B cell (primary cell): Measurements from ENCODE around the gene CCDC171. TPM values are rescaled to one million over a fixed set of nuclear protein-coding genes. Genes with fewer than 3 reads are reported as not detected.

Source experiments
- ATAC-seq: fragments of 200-7000 bp; cut with Tn5 transposase; one replicate; pipeline ENCODE4 v1.10.0; 2021; ENCODE audit warnings: low read depth, mild to moderate bottlenecking, moderate number of reproducible peaks, moderate library complexity
- CTCF ChIA-PET: fragments of 350-600 bp; sonication (Branson Sonifier 250); formaldehyde crosslinking; loops from one replicate; lab custom pipeline; 2021; ENCODE audit warnings: antibody characterized with exemption, inconsistent platforms; lab: Charles Lee
- POLR2A ChIA-PET: fragments of 350-600 bp; sonication (Branson Sonifier 250); formaldehyde crosslinking; loops from one replicate; lab custom pipeline; 2021; ENCODE audit warnings: antibody characterized with exemption; lab: Charles Lee
- DNase-seq: peaks from one replicate; pipeline ENCODE4 v3.0.0; 2013
- H2AFZ ChIP-seq: 2 replicates; pipeline ENCODE4 v1.6.1; 2012; ENCODE audit warnings: mild to moderate bottlenecking, low read depth, low read length; ENCODE audit not compliant: insufficient read depth, poor library complexity, severe bottlenecking
- H3K27ac ChIP-seq, 2 donors: 1 replicate in 1 of 2; 2 replicates in 1 of 2; pipeline ENCODE4 v1.5.1; 2012 to 2013; ENCODE audit warnings: low read length in 2 of 2, mild to moderate bottlenecking in 2 of 2, moderate library complexity in 1 of 2
- H3K27me3 ChIP-seq, 4 experiments: fragments of 200-600 bp in 1 of 4; sonication (generic) in 1 of 4; replicated peaks in 1 of 4; 1 replicate in 2 of 4; 2 replicates in 2 of 4; pipeline versions ENCODE4 v1.6.1 to v1.7.0; 2013 to 2016; ENCODE audit warnings: low read length in 3 of 4, mild to moderate bottlenecking in 2 of 4, mixed read lengths in 1 of 4, moderate library complexity in 1 of 4; ENCODE audit not compliant: insufficient read depth in 4 of 4, control insufficient read depth in 3 of 4; ENCODE audit errors: control extremely low read depth in 1 of 4
- H3K36me3 ChIP-seq, 2 experiments: replicated peaks in 1 of 2; 1 replicate in 1 of 2; 2 replicates in 1 of 2; pipeline versions ENCODE4 v1.6.1 to v1.7.1; 2013; ENCODE audit warnings: low read length in 1 of 2; ENCODE audit not compliant: insufficient read depth in 2 of 2, control insufficient read depth in 1 of 2; ENCODE audit errors: control extremely low read depth in 1 of 2, extremely low read depth in 1 of 2
- H3K4me1 ChIP-seq, 2 donors: fragments of 200-600 bp in 1 of 2; sonication (generic) in 1 of 2; 1 replicate in 1 of 2; 2 replicates in 1 of 2; pipeline versions ENCODE4 v1.5.1 to v1.6.1; 2013 to 2017; ENCODE audit warnings: low read length in 2 of 2; ENCODE audit not compliant: control insufficient read depth in 2 of 2, insufficient read depth in 2 of 2
- H3K4me2 ChIP-seq: replicated peaks from 2 replicates; pipeline ENCODE3; 2012; ENCODE audit warnings: mild to moderate bottlenecking, low read depth, low read length; ENCODE audit not compliant: poor library complexity, severe bottlenecking
- H3K4me3 ChIP-seq, 5 experiments: fragments of 200-600 bp in 1 of 5; sonication (generic) in 1 of 5; 1 replicate in 3 of 5; 2 replicates in 2 of 5; pipeline versions ENCODE4 v1.5.1 to v1.7.0; 2011 to 2016; ENCODE audit warnings: low read length in 4 of 5, mild to moderate bottlenecking in 4 of 5, low read depth in 2 of 5, control low read depth in 1 of 5, moderate library complexity in 1 of 5; ENCODE audit not compliant: insufficient read depth in 1 of 5; ENCODE audit errors: control extremely low read depth in 1 of 5, extremely low read depth in 1 of 5
- H3K79me2 ChIP-seq: fragments of 200-600 bp; sonication (generic); one replicate; pipeline ENCODE4 v1.6.0; 2016; ENCODE audit warnings: low read length; ENCODE audit not compliant: control insufficient read depth, insufficient read depth
- H3K9ac ChIP-seq: fragments of 200-600 bp; sonication (generic); 2 replicates; pipeline ENCODE4 v1.6.1; 2017; ENCODE audit warnings: mild to moderate bottlenecking, low read length, moderate library complexity
- H3K9me3 ChIP-seq, 3 donors: one replicate each; pipeline versions ENCODE4 v1.6.1 to v1.7.1; 2013; ENCODE audit warnings: low read length in 2 of 3; ENCODE audit not compliant: control insufficient read depth in 2 of 3, insufficient read depth in 1 of 3; ENCODE audit errors: control extremely low read depth in 1 of 3
- H4K20me1 ChIP-seq: 2 replicates; pipeline ENCODE4 v1.6.0; 2012; ENCODE audit warnings: mild to moderate bottlenecking, low read length; ENCODE audit not compliant: insufficient read depth, control insufficient read depth, poor library complexity, severe bottlenecking
- H3K27ac Mint-ChIP-seq: one replicate; pipeline ENCODE4 v1.8.0; 2021; ENCODE audit warnings: mixed read lengths
- H3K27me3 Mint-ChIP-seq: one replicate; pipeline ENCODE4 v1.8.0; 2021; ENCODE audit warnings: mixed read lengths
- H3K4me1 Mint-ChIP-seq: one replicate; pipeline ENCODE4 v1.8.0; 2021; ENCODE audit warnings: mixed read lengths
- H3K4me3 Mint-ChIP-seq: one replicate; pipeline ENCODE4 v1.8.0; 2021; ENCODE audit warnings: mixed read lengths
- H3K9me3 Mint-ChIP-seq: one replicate; pipeline ENCODE4 v1.8.0; 2022; ENCODE audit warnings: mixed read lengths; ENCODE audit not compliant: insufficient read depth
- CTCF ChIP-seq: fragments of 200-600 bp; IDR thresholded peaks from one replicate; pipeline ENCODE4 v1.8.0; 2022; ENCODE audit warnings: antibody characterized with exemption, mild to moderate bottlenecking
- EZH2 ChIP-seq: IDR thresholded peaks from 2 replicates; pipeline ENCODE4 v1.6.1; 2012; ENCODE audit warnings: borderline replicate concordance, low read depth, mild to moderate bottlenecking, moderate library complexity, low read length; ENCODE audit not compliant: insufficient read depth, poor library complexity, severe bottlenecking
- WGBS: methylation state at CpG from one replicate; pipeline ENCODE4 v1.1.5; 2013; ENCODE audit warnings: missing lambda C conversion rate; ENCODE audit not compliant: insufficient coverage; 5-methylcytosine and 5-hydroxymethylcytosine counted together
- intact Hi-C: fragments of 100-400 bp; cut with micrococcal nuclease; formaldehyde crosslinking; loops from one replicate; pipeline ENCODE4 v1.10.0; 2022
- polyA plus RNA-seq: library from polyadenylated mRNA; depleted of rRNA; stranded (reverse); fragments of >200 nt; gene quantifications from 2 replicates; pipeline ENCODE4 v1.2.3, GENCODE V29; 2012
- total RNA-seq, 2 donors: library from RNA; stranded (reverse); fragments of 120-200 nt in 1 of 2; gene quantifications; 1 replicate in 1 of 2; 2 replicates in 1 of 2; pipeline versions ENCODE4 v1.2.3 to v1.2.4, GENCODE V29; 2013 to 2022

The CCDC171 gene
- total and polyA plus RNA-seq, 2 donors (not counting 1 experiment from before 2014, with no cell fraction given): 0.22 to 6.3 TPM

GRCh38 chr9:15764131-15764530 is 211.3 kb downstream of the CCDC171 start:
- Histone ChIP-seq H3K4me3 (no peak overlapping the region), H3K4me1 (no peaks in the 10 kb centered on the region), H4K20me1 (no peaks in the 10 kb centered on the region), H3K36me3 (no peaks in the 10 kb centered on the region), H3K4me2 (no peak overlapping the region), H3K9me3 (no peaks in the 10 kb centered on the region), H3K79me2 (no peaks in the 10 kb centered on the region), H2AFZ (no peak overlapping the region), H3K27ac (no peak overlapping the region), H3K9ac (no peak overlapping the region), H3K27me3 (no peaks in the 10 kb centered on the region)
- ATAC-seq (no peak), DNase-seq (no peak)
- 100% methylated on average over 1 of the region's 2 CpGs for WGBS
- ChIA-PET CTCF (no interaction called here), POLR2A (no interaction called here)
- Mint-ChIP-seq H3K4me3 (no peak overlapping the region), H3K9me3 (no peaks in the 10 kb centered on the region), H3K27ac (no peak overlapping the region), H3K4me1 (no peaks in the 10 kb centered on the region), H3K27me3 (no peaks in the 10 kb centered on the region)
- TF ChIP-seq EZH2 (no peak), CTCF (no peak)
- intact Hi-C loops: no loop called here

- Histone ChIP-seq H3K4me3 (no peak overlapping the region), H3K9me3 (no peaks in the 10 kb centered on the region), H3K4me2 (no peak overlapping the region), H3K79me2 (no peaks in the 10 kb centered on the region), H3K36me3 (no peaks in the 10 kb centered on the region), H3K9ac (no peak overlapping the region), H3K4me1 (no peaks in the 10 kb centered on the region), H3K27ac (no peak overlapping the region), H2AFZ (no peak overlapping the region), H3K27me3 (no peaks in the 10 kb centered on the region), H4K20me1 (no peaks in the 10 kb centered on the region)
- no peak overlapping the region for H3K4me3 Mint-ChIP-seq
- intact Hi-C loops: no loop called here
- ChIA-PET POLR2A (no interaction called here), CTCF (no interaction called here)
- ATAC-seq (no peak), DNase-seq (no peak)
- 100% methylated on average over 1 of the region's 5 CpGs for WGBS
- no peaks in the 10 kb centered on the region for H3K9me3 Mint-ChIP-seq
- no peaks in the 10 kb centered on the region for H3K4me1 Mint-ChIP-seq
- TF ChIP-seq CTCF: no peak
- TF ChIP-seq EZH2: no peak
- H3K27ac Mint-ChIP-seq: no peak overlapping the region
- H3K27me3 Mint-ChIP-seq: no peaks in the 10 kb centered on the region
These were observed 216.7 kb downstream of the CCDC171 start for GRCh38 chr9:15769547-15769946.
